Anterior cingulate cortex (tissue), 58 donors: ENCODE measurements around the gene SLC6A8.
"Not testable (repeated sequence)": the region's sequence is repeated elsewhere in the genome, so short reads cannot be mapped to it uniquely, and the experiment has no call there.

Experiments
- DNase-seq, 58 donors: peaks; one replicate each; lab custom pipeline; 2025; lab: John Stamatoyannopoulos, UW

Gene SLC6A8

GRCh38 chrX:153726286-153727122 is 38.8 kb downstream of the SLC6A8 start:
- peak in 36 of 58 donors; percentile 21 to 84 (median 58) for DNase-seq

DNA sequence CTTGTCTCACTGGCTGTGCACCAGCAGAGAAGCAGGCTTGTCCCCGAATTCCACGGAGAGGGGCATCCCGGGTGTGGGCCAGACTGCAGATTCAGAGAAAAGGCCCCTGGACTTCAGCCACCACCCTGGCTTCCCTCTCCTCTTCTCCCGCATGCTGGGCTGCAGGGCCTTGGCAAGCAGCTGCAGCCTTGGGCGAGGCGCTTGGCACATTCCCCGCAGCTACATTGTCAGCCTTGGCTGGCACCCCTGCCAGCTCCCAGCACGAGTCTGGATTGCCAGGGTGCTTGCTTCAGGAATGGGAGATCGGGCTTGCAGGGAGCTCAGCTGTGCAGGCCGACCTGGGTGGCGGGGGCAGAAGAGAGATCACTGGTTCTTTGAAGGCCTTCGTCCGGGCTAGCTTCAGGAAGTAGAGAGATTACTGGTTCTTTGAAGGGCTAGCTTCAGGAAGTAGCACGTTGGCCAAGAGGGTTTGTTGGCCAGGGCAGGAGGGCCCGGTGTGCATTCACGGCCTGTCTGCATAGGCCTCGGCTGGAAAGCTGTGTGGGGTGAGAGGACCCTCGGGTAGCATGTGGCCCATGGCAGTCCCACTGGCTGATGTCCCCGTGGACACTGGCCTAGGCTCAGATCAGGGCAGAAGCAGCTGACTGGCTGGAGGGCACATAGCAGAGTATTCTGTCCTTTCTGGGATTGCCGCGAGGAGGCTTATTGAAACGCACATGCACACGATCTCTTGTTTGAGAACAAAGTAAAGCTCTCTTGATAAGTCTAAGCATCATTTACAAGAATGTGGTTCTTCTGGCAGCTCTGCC is 39.6 kb downstream of the SLC6A8 start:
- DNase-seq, result peak in 56 of 58 donors; percentile 8 to 84 (median 65)

DNA sequence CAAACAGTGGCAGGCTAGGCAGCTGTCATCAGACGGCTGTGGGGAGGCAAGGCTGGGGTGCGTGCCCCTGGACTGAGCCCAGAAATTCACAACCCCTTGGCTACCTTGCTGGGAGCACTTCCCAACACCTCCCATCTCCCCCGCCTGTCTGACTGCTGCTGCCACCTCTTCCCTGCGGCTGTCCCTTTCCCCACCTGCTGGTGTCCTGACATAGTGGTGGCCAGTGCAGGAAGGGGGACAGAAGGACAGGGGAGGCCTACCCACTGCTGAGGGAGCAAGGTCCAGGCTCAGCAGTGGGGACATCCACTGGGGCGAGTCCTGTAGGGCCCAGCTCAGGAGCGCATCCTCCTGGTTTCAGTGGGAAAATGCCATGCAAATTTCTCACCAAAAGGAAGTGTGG is 40.4 kb downstream of the SLC6A8 start:
- no peak for DNase-seq

DNA sequence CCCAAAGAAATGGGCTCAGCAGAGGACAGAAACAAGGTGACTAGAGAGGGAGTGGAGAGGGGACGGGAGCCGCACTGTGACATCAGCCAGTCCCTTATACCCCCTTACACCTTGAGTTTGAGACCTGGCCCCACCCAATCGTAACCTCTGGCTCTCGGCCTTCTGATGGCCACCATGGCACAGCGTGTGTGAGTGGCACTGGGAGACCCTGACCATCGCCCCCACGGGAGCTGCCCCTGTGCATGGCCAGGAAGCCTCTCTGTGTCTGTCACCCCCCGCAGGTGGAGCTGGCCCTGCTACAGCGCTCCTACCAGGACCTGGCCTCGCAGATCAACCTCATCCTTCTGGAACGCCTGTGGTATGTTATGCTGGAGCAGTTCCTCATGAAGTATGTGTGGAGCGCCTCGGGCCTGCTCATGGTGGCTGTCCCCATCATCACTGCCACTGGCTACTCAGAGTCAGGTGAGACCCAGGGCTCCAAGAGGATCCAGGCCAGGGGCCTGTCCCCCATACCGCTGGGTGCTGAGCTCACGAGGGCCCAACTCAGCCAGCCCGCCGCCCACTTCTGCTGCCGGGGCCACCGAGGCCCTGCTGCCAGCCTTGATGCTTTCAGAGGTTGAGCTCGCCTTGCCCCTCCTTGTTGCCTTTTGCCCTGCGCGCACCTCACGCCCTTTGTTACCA is 41.4 kb downstream of the SLC6A8 start:
- no peak for DNase-seq

DNA sequence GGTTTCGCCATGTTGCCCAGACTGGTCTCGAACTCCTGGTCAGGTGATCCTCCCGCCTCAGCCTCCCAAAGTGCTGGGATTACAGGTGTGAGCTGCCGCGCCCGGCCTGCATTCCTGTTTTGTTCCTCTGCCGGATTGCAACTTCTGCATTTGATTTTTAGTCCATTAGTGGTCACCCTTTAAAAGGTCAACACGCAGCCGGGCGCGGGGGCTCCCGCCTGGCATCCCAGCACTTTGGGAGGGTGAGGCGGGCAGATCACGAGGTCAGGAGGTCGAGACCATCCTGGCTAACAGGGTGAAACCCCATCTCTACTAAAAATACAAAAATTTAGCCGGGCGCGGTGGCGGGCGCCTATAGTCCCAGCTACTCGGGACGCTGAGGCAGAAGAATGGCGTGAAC is 42.4 kb downstream of the SLC6A8 start:
- DNase-seq, result not testable (repeated sequence)

GRCh38 chrX:153731117-153731844 is 43.6 kb downstream of the SLC6A8 start:
- no peak for DNase-seq

DNA sequence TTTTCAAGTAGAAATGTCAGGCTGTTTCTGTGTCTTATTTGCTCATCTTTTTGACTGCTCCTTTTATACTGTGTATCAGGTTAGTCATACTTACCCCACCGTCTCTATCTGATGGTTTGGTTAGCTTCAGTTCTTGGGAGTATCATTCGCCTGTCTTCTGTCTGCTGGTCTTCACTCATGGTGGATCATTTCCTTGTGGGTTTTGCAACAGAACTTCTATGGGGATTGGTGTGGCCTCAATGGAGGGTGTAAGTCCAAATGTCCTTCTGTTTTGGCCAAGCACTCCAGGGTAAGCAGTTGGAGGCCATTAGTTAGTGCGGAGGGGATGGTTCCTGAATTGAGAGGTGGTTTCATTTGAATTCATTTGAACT is 44.1 kb downstream of the SLC6A8 start:
- DNase-seq, result no peak

DNA sequence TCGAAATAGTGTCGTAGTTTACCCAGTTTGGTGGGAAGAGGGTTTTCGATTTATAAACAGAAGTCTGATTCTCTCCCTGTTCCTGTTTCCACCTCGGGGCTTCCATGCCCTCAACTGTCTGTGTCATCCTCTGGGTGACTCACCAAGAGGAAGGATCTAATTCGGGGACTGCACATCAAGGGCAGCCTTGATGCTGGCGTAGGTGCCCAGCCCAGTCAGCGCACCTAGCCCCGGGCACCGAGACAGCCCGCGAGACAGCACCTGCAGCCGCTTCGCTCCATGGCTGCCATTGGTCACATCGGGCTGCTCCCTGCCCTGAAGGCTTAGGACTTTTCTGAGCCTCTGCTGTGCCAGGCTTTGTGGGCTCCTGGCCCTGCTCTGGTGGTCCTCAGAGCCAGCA is 44.7 kb downstream of the SLC6A8 start:
- no peak for DNase-seq

DNA sequence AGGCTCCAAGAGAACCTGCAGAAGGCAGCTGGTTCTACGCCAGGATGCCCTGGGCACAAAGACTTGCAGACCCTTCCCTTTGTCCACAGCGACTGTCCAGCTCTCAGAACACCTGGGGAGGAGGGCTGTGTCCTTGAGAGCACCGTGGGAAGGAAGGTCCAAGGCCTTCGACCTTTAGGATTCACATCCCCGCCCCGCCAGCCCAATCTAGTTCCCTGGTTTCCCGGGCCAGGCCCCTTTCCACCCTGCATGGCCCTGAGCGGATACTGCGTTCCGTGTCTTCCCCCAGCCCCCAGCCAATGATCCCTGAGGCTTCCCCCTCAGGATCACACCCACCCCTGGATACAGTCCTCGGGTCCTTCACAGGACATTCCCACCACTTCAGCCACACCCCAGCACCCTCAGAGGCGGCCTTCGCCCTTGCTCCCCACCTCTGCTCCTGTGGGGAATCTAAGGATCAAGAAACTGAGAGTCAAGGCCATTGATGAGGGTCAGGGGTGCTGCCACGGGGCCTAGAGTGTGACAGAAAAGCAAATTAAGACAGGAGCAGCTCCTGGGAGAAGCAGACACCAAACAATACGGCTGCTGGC is 46.0 kb downstream of the SLC6A8 start:
- no peak for DNase-seq

DNA sequence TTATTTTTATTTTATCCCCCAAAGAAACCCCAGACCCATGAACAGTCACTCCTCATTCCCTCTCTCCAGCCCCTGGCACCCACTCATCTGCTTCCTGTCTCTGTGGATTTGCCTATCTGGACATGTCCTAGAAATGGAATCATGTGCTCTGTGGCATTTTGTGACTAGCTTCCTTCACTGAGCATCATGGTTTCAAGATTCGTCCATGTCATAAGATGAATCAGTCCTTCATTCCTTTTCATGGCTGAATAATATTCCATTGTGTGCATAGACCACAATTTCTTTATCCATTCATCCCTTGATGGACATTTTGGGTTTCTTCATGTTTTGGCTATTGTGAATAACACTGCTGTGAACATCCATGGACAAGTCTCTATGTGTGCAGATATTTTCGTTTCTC is 47.1 kb downstream of the SLC6A8 start:
- no peak for DNase-seq

DNA sequence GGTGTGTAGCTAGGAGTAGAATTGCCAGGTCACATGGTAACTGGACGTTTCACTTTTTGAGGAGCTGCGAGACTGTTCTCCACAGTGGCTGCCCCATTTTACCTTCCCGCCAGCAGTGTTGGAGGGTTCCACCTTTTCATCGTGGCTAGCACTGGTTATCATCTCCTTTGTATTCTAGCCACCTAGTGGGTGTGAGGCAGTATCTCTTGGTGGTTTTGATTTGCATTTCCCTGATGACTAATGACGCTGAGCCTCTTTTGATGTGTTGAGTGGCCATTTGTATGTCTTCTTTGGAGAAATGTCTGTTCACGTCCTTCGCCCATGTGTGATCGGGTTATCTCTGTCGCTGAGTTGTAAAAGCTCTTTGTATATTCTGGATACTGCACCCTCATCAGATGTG is 47.5 kb downstream of the SLC6A8 start:
- no peak for DNase-seq

- DNase-seq, result no peak
These were observed 48.5 kb downstream of the SLC6A8 start for GRCh38 chrX:153736071-153736820.

GRCh38 chrX:153736871-153737441 is 49.2 kb downstream of the SLC6A8 start:
- DNase-seq, result no peak

DNA sequence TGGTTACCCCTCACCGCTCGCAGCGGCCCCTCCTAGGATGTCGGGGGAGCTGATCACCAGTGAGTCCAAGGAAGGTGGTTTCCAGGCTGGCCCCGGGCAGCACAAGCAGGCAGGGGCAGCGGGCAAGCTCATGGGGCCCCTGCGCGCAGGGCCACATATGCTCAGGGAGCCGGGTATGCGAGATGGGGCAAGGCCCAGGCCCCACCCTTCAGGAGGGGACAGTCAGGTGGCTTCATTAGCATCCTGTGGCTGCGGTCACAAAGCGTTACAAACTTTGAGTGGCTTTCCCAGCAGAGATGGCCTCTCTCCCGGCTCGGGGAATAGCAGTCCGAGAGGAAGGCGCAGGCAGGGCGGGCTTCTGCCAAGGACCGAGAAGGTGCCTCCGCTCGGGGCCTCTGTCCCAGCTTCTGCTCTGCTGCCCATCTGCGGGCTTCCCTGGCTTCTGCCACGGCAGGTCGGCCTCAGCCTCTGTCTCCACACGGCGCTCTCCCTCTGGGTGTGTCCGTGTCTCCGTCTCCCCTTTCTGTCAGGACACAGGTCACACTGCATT is 50.4 kb downstream of the SLC6A8 start:
- DNase-seq, result no peak

DNA sequence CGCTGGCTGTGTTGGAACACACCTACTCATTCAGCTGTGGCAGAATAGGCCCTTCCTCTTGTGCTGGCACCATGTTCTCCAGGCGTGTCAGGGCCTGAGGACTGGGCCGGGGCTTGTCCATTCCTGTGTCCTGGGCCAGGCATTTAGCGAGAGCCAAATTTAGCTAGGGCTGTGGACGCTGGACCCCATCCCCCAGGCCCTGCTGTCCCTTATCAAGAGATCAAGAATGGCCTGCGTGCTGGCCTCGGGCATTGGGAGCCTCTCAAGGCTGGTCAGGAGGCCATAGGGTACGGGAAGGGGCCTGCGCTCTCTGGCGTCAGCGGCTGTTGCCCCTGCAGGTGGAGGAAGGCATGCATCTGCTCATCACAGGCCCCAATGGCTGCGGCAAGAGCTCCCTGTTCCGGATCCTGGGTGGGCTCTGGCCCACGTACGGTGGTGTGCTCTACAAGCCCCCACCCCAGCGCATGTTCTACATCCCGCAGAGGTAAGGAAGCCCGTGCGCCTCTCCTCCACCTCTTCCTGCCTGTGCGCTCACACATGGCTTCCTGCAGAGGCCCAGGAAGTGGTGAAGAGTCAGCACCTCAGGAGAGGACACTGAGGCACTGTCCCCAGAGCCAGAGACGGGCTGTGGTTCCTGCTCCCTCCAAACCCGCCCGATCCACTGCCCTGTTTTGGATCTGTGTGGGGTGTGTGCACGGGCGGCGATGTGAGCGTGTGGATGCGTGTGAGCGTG is 52.2 kb downstream of the SLC6A8 start:
- DNase-seq, result no peak

DNA sequence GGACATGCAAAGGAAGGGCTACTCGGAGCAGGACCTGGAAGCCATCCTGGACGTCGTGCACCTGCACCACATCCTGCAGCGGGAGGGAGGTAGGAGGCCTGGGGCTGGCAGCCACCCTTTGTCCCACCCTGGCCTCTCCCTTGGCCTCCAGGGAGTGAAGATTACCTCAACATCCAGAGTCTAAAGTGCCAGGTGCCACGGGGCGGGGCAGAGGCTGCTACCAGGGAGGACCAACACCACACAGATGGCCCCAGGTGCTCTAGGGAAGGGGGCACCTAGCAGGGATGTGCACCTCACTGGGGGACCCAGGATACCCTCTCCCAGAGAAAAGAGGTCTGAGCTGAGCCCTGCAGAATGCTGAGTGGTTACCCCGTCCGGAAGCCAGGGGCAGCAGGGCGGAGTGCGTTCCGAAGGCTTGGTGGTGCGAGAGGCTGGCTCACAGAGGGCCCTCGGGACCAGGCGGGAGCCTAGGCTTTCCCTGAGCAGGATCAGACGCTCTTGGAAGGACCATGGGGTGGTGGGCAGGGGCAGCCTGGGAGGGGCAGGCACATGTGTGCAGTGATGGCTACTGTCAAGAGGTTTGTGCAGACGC is 53.0 kb downstream of the SLC6A8 start:
- no peak for DNase-seq

- DNase-seq, result no peak
These were observed 53.7 kb downstream of the SLC6A8 start for GRCh38 chrX:153741446-153741845.

- DNase-seq, result not testable (repeated sequence)
These were observed 54.4 kb downstream of the SLC6A8 start for GRCh38 chrX:153742111-153742510.
